HG02678 (cell line): ENCODE data around the gene DNMT3A.

Experiments used
- ATAC-seq: cut with Tn5 transposase; IDR thresholded peaks from one replicate; pipeline ENCODE4 v1.9.1; 2021; ENCODE audit warnings: mild to moderate bottlenecking, moderate library complexity; ENCODE audit not compliant: unreplicated experiment

DNMT3A gene

GRCh38 chr2:25328152-25329085 lies 13.3 kb downstream of the DNMT3A start:
- ATAC-seq: no peak

- ATAC-seq: no peak
Measured at GRCh38 chr2:25326326-25327013, 15.3 kb downstream of the DNMT3A start.

- no peak for ATAC-seq
Measured at GRCh38 chr2:25324905-25325592, 16.7 kb downstream of the DNMT3A start.

- ATAC-seq: no peak
Measured at GRCh38 chr2:25324251-25324650, 17.5 kb downstream of the DNMT3A start.

GRCh38 chr2:25323610-25324189 lies 18.0 kb downstream of the DNMT3A start:
- no peak for ATAC-seq

- ATAC-seq: no peak
Measured at GRCh38 chr2:25323042-25323514, 18.6 kb downstream of the DNMT3A start.

GRCh38 chr2:25322312-25322711 lies 19.4 kb downstream of the DNMT3A start:
- no peak for ATAC-seq

GRCh38 chr2:25320077-25320476 lies 21.6 kb downstream of the DNMT3A start:
- ATAC-seq: no peak

- no peak for ATAC-seq
Measured at GRCh38 chr2:25316101-25316500, 25.6 kb downstream of the DNMT3A start.

- no peak for ATAC-seq
Measured at GRCh38 chr2:25315316-25315680, 26.4 kb downstream of the DNMT3A start.

GRCh38 chr2:25314514-25315315 lies 27.0 kb downstream of the DNMT3A start:
- ATAC-seq: no peak

- ATAC-seq: no peak
Measured at GRCh38 chr2:25313711-25314513, 27.8 kb downstream of the DNMT3A start.

- ATAC-seq: no peak
Measured at GRCh38 chr2:25312958-25313710, 28.6 kb downstream of the DNMT3A start.

GRCh38 chr2:25311865-25312575 lies 29.7 kb downstream of the DNMT3A start:
- ATAC-seq: no peak

- ATAC-seq: no peak
Measured at GRCh38 chr2:25310965-25311864, 30.5 kb downstream of the DNMT3A start.

GRCh38 chr2:25310709-25310964 lies 31.1 kb downstream of the DNMT3A start:
- ATAC-seq: no peak

- ATAC-seq: no peak
Measured at GRCh38 chr2:25309402-25309801, 32.3 kb downstream of the DNMT3A start.
